Neural cell (in vitro differentiated cells): ENCODE results near the gene SV2C.

ENCODE experiments used
- CTCF ChIP-seq: fragments of 450-650 bp; IDR thresholded peaks from 2 replicates; pipeline ENCODE4 v1.5.1; 2014; ENCODE audit warnings: antibody characterized with exemption, mild to moderate bottlenecking, moderate library complexity; ENCODE audit not compliant: poor library complexity, severe bottlenecking
- EP300 ChIP-seq: fragments of 450-650 bp; conservative IDR thresholded peaks from 2 replicates; pipeline ENCODE4 v1.6.1; 2014; ENCODE audit warnings: antibody characterized with exemption, mild to moderate bottlenecking, moderate library complexity; ENCODE audit not compliant: poor library complexity, severe bottlenecking
- MXI1 ChIP-seq: fragments of 450-650 bp; conservative IDR thresholded peaks from 2 replicates; pipeline ENCODE4 v1.6.1; 2014; ENCODE audit warnings: antibody characterized with exemption, mild to moderate bottlenecking; ENCODE audit not compliant: poor library complexity, severe bottlenecking
- POLR2AphosphoS5 ChIP-seq: IDR thresholded peaks from 2 replicates; pipeline ENCODE4 v1.6.1; 2012
- REST ChIP-seq: IDR thresholded peaks from 2 replicates; pipeline ENCODE4 v1.6.1; 2012; ENCODE audit warnings: borderline replicate concordance

GRCh38 chr5:76351176-76351575 is 268.0 kb downstream of the SV2C start:
- TF ChIP-seq CTCF (no peak), EP300 (no peak), POLR2AphosphoS5 (no peak), MXI1 (no peak), REST (no peak)
